Small intestine (tissue), 4 donors: ENCODE measurements around the gene TMEM259. TPM values are rescaled to one million over a fixed set of nuclear protein-coding genes. Genes with fewer than 3 reads are reported as not detected.

ENCODE experiments used
- polyA plus RNA-seq, 4 donors: library from polyadenylated mRNA; stranded (reverse) in 3 of 4; unstranded in 1 of 4; fragments of 200-250 nt in 3 of 4; fragments of 120-200 nt in 1 of 4; gene quantifications; one replicate each; pipeline versions ENCODE4 v1.2.1 to v1.2.3, GENCODE V29; 2013
- donor health status: healthy with polysubstance abuse.
- donor health status: Bipolar disorder and iron deficiency.
- donor health status: healthy.

The TMEM259 gene
- polyA plus RNA-seq, 4 donors = 123 to 313 (median 186) TPM

Other genes starting within 250 kb of the TMEM259 start
- 100 to 1,000 TPM; 109 to 257 (median 140) TPM for gene PTBP1, start 223.7 kb downstream of the TMEM259 start, polyA plus RNA-seq
- gene PLPPR3, start 199.2 kb downstream of the TMEM259 start, polyA plus RNA-seq = under 1 TPM in 2 of 4 donors, not detected in 2; 0.49 to 0.57 TPM
- under 1 TPM in 1 of 4 donors, not detected in 3; 0.22 TPM for gene AZU1, start 193.3 kb downstream of the TMEM259 start, polyA plus RNA-seq
- gene PRTN3, start 180.1 kb downstream of the TMEM259 start, polyA plus RNA-seq = under 1 TPM in 1 of 4 donors, not detected in 3; 0.41 TPM
- gene ELANE, start 168.8 kb downstream of the TMEM259 start, polyA plus RNA-seq = 1 to 10 TPM in 1 of 4 donors, under 1 TPM in 1, not detected in 2; 0.09 to 1.8 TPM
- 100 to 1,000 TPM in 1 of 4 donors, 10 to 100 TPM in 1, 1 to 10 TPM in 2; 3.8 to 601 (median 20.8) TPM for gene CFD, start 161.5 kb downstream of the TMEM259 start, polyA plus RNA-seq
- 100 to 1,000 TPM in 1 of 4 donors, 10 to 100 TPM in 3; 39.0 to 107 (median 70.3) TPM for gene MED16, start 127.9 kb downstream of the TMEM259 start, polyA plus RNA-seq
- gene RNU6-9, start 127.6 kb downstream of the TMEM259 start, polyA plus RNA-seq = not detected
- gene R3HDM4, start 107.9 kb downstream of the TMEM259 start, polyA plus RNA-seq = 10 to 100 TPM; 29.5 to 52.7 (median 42.3) TPM
- under 1 TPM in 2 of 4 donors, not detected in 2; 0.25 to 0.55 TPM for gene KISS1R, start 103.8 kb downstream of the TMEM259 start, polyA plus RNA-seq
- 100 to 1,000 TPM in 1 of 4 donors, 1 to 10 TPM in 3; 1.3 to 242 (median 4.8) TPM for gene ARID3A, start 95.1 kb downstream of the TMEM259 start, polyA plus RNA-seq
- gene WDR18, start 36.8 kb downstream of the TMEM259 start, polyA plus RNA-seq = 10 to 100 TPM; 33.4 to 70.8 (median 57.5) TPM
- under 1 TPM in 2 of 4 donors, not detected in 2; 0.10 to 0.16 TPM for gene GRIN3B, start 20.7 kb downstream of the TMEM259 start, polyA plus RNA-seq
- not detected for gene RNU6-2, start 399 bp upstream of the TMEM259 start, polyA plus RNA-seq
- 10 to 100 TPM; 14.5 to 34.4 (median 22.6) TPM for gene CNN2, start 5.5 kb upstream of the TMEM259 start, polyA plus RNA-seq
- 10 to 100 TPM in 2 of 4 donors, 1 to 10 TPM in 2; 3.1 to 60.3 (median 20.2) TPM for gene ABCA7, start 19.0 kb upstream of the TMEM259 start, polyA plus RNA-seq
- 10 to 100 TPM; 15.9 to 81.1 (median 48.5) TPM for gene ARHGAP45, start 46.0 kb upstream of the TMEM259 start, polyA plus RNA-seq
- gene POLR2E, start 74.3 kb upstream of the TMEM259 start, polyA plus RNA-seq = 100 to 1,000 TPM; 122 to 189 (median 142) TPM
- gene GPX4, start 82.9 kb upstream of the TMEM259 start, polyA plus RNA-seq = 1,000 to 10,000 TPM in 2 of 4 donors, 100 to 1,000 TPM in 2; 335 to 1,298 (median 781) TPM
- gene SBNO2, start 153.1 kb upstream of the TMEM259 start, polyA plus RNA-seq = 10 to 100 TPM; 19.7 to 32.1 (median 21.6) TPM
- 10 to 100 TPM; 57.7 to 86.2 (median 66.4) TPM for gene STK11, start 184.7 kb upstream of the TMEM259 start, polyA plus RNA-seq
- under 1 TPM in 2 of 4 donors, not detected in 2; 0.30 to 0.41 TPM for gene CBARP, start 216.9 kb upstream of the TMEM259 start, polyA plus RNA-seq
- gene ATP5F1D, start 220.6 kb upstream of the TMEM259 start, polyA plus RNA-seq = 100 to 1,000 TPM; 126 to 823 (median 492) TPM
- 100 to 1,000 TPM in 1 of 4 donors, 10 to 100 TPM in 3; 28.1 to 106 (median 33.0) TPM for gene MIDN, start 227.5 kb upstream of the TMEM259 start, polyA plus RNA-seq
- gene CIRBP, start 248.2 kb upstream of the TMEM259 start, polyA plus RNA-seq = 100 to 1,000 TPM; 250 to 543 (median 373) TPM